ENCODE measurements around the gene SND1.
"Not testable (repeated sequence)": the region's sequence is repeated elsewhere in the genome, so short reads cannot be mapped to it uniquely, and the experiment has no call there.

The SND1 gene

GRCh38 chr7:127946111-127946510 is 294.1 kb downstream of the SND1 start:
- no peak for DNase-seq

- DNase-seq = no peak
Observed at GRCh38 chr7:127946847-127947246, 294.9 kb downstream of the SND1 start.

GRCh38 chr7:127948312-127948711 is 296.3 kb downstream of the SND1 start:
- no peak for DNase-seq

GRCh38 chr7:127948930-127949329 is 296.9 kb downstream of the SND1 start:
- DNase-seq = no peak

- no peak for DNase-seq
Observed at GRCh38 chr7:127949769-127950222, 297.8 kb downstream of the SND1 start.

GRCh38 chr7:127950233-127950935 is 298.4 kb downstream of the SND1 start:
- no peak for DNase-seq

- DNase-seq = no peak
Observed at GRCh38 chr7:127953423-127954356, 301.7 kb downstream of the SND1 start.

GRCh38 chr7:127954357-127954748 is 302.4 kb downstream of the SND1 start:
- DNase-seq = no peak

- no peak for DNase-seq
Observed at GRCh38 chr7:127955051-127955531, 303.1 kb downstream of the SND1 start.

GRCh38 chr7:127957886-127958285 is 305.9 kb downstream of the SND1 start:
- no peak for DNase-seq

GRCh38 chr7:127959770-127960169 is 307.8 kb downstream of the SND1 start:
- no peak for DNase-seq

GRCh38 chr7:127961786-127962453 is 309.9 kb downstream of the SND1 start:
- DNase-seq = no peak

GRCh38 chr7:127962589-127963361 is 310.8 kb downstream of the SND1 start:
- DNase-seq = no peak

- not testable (repeated sequence) for DNase-seq
Observed at GRCh38 chr7:127963850-127964249, 311.9 kb downstream of the SND1 start.

- DNase-seq = no peak
Observed at GRCh38 chr7:127967281-127967680, 315.3 kb downstream of the SND1 start.

GRCh38 chr7:127968547-127968946 is 316.6 kb downstream of the SND1 start:
- DNase-seq = no peak

GRCh38 chr7:127973832-127974231 is 321.8 kb downstream of the SND1 start:
- no peak for DNase-seq

- no peak for DNase-seq
Observed at GRCh38 chr7:127974446-127975035, 322.5 kb downstream of the SND1 start.

GRCh38 chr7:127976056-127976737 is 324.2 kb downstream of the SND1 start:
- DNase-seq = no peak

GRCh38 chr7:127976738-127977120 is 324.7 kb downstream of the SND1 start:
- DNase-seq = no peak

- no peak for DNase-seq
Observed at GRCh38 chr7:127978421-127978820, 326.4 kb downstream of the SND1 start.
